ENCODE data around the gene EIF2AK2. TPM values are rescaled to one million over a fixed set of nuclear protein-coding genes. Genes with fewer than 3 reads are reported as not detected.
A peak's percentile ranks its signal among the peaks of the same experiment; 100 is the strongest.

The EIF2AK2 gene
- total and polyA plus RNA-seq, 2 experiments from 2014 or later, result 33.8 to 35.5 TPM

DNA sequence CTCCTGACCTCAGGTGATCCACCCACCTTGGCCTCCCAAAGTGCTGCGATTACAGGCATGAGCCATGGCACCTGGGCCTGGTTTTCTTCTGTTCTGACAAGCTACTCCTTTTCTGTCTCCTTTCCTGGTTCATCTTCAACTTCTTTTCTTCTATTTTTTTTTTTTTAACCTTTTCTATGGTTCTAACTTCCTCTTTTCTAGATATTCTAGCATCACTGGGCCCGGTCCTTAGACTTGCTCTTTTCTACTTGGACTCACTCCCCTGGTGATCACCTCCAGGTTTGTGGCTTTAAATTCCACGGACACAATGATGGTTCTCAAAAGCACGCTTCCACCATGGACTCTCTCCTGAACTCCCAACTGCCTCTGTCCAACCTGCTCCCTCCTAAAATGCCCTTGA, 2.0 kb downstream of the EIF2AK2 start:
- Mint-ChIP-seq H3K4me1 (peaks cover 35% of the 10 kb centered on the region), H3K36me3 (ENCODE audit: low read depth) (peaks cover 23% of the 10 kb centered on the region), H3K27ac (no peak overlapping the region), H3K27me3 (ENCODE audit: insufficient read depth, low read depth, poor library complexity) (peaks cover 9% of the 10 kb centered on the region), H3K9me3 (no peaks in the 10 kb centered on the region; the same call in 2 of the 3 replicates), H3K4me3 (no peak overlapping the region)
- no peak overlapping the region for H3K4me3 ChIP-seq
- 0 out of 2 replicates have a peak, but pooled peaks cover 6% of the 10 kb centered on the region for H3F3A ChIP-seq (replicated peaks; ENCODE audit: low read depth)
- H3K4me2 ChIP-seq, result 0 out of 2 replicates have a peak overlapping the region, but pooled peaks have one; percentile 94
- peaks cover 4% of the 10 kb centered on the region; the same call in 1 of the 2 replicates for H3K27me3 ChIP-seq (ENCODE audit: insufficient read depth)
- DNase-seq (ENCODE audit: low spot score) (no peak), ATAC-seq (no peak)
- H4K20me1 ChIP-seq (replicated peaks; ENCODE audit: insufficient read depth), result no peaks in the 10 kb centered on the region
- H3K27ac ChIP-seq (ENCODE audit: low read depth), result no peak overlapping the region
- no peaks in the 10 kb centered on the region for H3K36me3 ChIP-seq (ENCODE audit: insufficient read depth)
- H3K79me2 ChIP-seq (replicated peaks; ENCODE audit: insufficient read depth), result peaks cover 60% of the 10 kb centered on the region
- no peak overlapping the region for H2AFZ ChIP-seq
- H3K9me2 ChIP-seq (ENCODE audit: insufficient read depth), result no peaks in the 10 kb centered on the region
- TF ChIP-seq POLR2AphosphoS5 (IDR thresholded peaks at IDR 0.05; ENCODE audit: low read depth) (no peak), JUNB (IDR thresholded peaks at IDR 0.05; ENCODE audit: unreplicated experiment) (no peak)
- peaks cover 37% of the 10 kb centered on the region for H3K4me1 ChIP-seq (ENCODE audit: insufficient read depth)

DNA sequence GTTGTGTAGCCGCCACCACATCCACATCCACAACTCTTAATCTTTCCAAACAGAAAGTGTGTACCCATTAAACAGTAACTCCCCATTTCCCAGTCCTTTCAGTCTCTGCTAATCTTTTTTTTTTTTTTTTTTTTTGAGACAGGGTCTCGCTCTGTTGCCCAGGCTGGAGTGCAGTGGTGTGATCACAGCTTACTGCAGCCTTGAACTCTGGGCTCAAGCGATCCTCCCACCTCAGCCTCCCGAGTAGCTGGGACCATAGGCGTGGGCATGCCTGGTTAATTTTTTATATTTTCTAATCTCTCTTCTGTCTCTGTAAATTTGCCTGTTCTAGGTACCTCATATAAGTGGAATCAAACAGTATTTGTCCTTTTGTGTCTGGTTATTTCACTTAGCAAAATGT, 3.6 kb downstream of the EIF2AK2 start:
- Mint-ChIP-seq H3K4me3 (no peak overlapping the region), H3K27ac (no peak overlapping the region), H3K36me3 (ENCODE audit: low read depth) (peaks cover 29% of the 10 kb centered on the region), H3K4me1 (peaks cover 28% of the 10 kb centered on the region), H3K27me3 (ENCODE audit: insufficient read depth, low read depth, poor library complexity) (peaks cover 9% of the 10 kb centered on the region), H3K9me3 (no peaks in the 10 kb centered on the region; the same call in 2 of the 3 replicates)
- Histone ChIP-seq H3K9me2 (ENCODE audit: insufficient read depth) (no peaks in the 10 kb centered on the region), H3K79me2 (replicated peaks; ENCODE audit: insufficient read depth) (peaks cover 70% of the 10 kb centered on the region), H3K27ac (ENCODE audit: low read depth) (no peak overlapping the region), H4K20me1 (replicated peaks; ENCODE audit: insufficient read depth) (no peaks in the 10 kb centered on the region), H3K4me2 (no peak overlapping the region), H3K4me3 (no peak overlapping the region), H3F3A (replicated peaks; ENCODE audit: low read depth) (0 out of 2 replicates have a peak, but pooled peaks cover 6% of the 10 kb centered on the region), H2AFZ (no peak overlapping the region), H3K36me3 (ENCODE audit: insufficient read depth) (no peaks in the 10 kb centered on the region), H3K27me3 (ENCODE audit: insufficient read depth) (peaks cover 4% of the 10 kb centered on the region; the same call in 1 of the 2 replicates), H3K4me1 (ENCODE audit: insufficient read depth) (peaks cover 29% of the 10 kb centered on the region)
- no peak for DNase-seq (ENCODE audit: low spot score)
- no peak for ATAC-seq
- TF ChIP-seq JUNB (IDR thresholded peaks at IDR 0.05; ENCODE audit: unreplicated experiment), result no peak
- TF ChIP-seq ZNF114 (CRISPR knock-in tag; IDR thresholded peaks at IDR 0.05), result no peak
- TF ChIP-seq EZH2 (IDR thresholded peaks at IDR 0.05; ENCODE audit: low read depth, unreplicated experiment), result no peak
- no peak for TF ChIP-seq EZH2phosphoT487 (IDR thresholded peaks at IDR 0.05; ENCODE audit: unreplicated experiment)
- no peak for TF ChIP-seq NANOG (IDR thresholded peaks at IDR 0.05; ENCODE audit: borderline replicate concordance)
- no peak for TF ChIP-seq CTCF (conservative IDR thresholded peaks at IDR 0.05; ENCODE audit: low read depth in 2 of 2)
- TF ChIP-seq CREB1 (CRISPR knock-in tag; IDR thresholded peaks at IDR 0.05; ENCODE audit: low read depth), result no peak
- TF ChIP-seq POLR2AphosphoS5 (IDR thresholded peaks at IDR 0.05; ENCODE audit: low read depth), result no peak
- TF ChIP-seq, protein P1, sequence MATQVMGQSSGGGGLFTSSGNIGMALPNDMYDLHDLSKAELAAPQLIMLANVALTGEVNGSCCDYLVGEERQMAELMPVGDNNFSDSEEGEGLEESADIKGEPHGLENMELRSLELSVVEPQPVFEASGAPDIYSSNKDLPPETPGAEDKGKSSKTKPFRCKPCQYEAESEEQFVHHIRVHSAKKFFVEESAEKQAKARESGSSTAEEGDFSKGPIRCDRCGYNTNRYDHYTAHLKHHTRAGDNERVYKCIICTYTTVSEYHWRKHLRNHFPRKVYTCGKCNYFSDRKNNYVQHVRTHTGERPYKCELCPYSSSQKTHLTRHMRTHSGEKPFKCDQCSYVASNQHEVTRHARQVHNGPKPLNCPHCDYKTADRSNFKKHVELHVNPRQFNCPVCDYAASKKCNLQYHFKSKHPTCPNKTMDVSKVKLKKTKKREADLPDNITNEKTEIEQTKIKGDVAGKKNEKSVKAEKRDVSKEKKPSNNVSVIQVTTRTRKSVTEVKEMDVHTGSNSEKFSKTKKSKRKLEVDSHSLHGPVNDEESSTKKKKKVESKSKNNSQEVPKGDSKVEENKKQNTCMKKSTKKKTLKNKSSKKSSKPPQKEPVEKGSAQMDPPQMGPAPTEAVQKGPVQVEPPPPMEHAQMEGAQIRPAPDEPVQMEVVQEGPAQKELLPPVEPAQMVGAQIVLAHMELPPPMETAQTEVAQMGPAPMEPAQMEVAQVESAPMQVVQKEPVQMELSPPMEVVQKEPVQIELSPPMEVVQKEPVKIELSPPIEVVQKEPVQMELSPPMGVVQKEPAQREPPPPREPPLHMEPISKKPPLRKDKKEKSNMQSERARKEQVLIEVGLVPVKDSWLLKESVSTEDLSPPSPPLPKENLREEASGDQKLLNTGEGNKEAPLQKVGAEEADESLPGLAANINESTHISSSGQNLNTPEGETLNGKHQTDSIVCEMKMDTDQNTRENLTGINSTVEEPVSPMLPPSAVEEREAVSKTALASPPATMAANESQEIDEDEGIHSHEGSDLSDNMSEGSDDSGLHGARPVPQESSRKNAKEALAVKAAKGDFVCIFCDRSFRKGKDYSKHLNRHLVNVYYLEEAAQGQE (IDR thresholded peaks at IDR 0.05; ENCODE audit: unreplicated experiment), result no peak
- TF ChIP-seq STAT1 (IDR thresholded peaks at IDR 0.05; ENCODE audit: unreplicated experiment), result no peak
- no peak for TF ChIP-seq ZNF462 (CRISPR knock-in tag; IDR thresholded peaks at IDR 0.05)
